ENCODE data around the gene N4BP2L1. TPM values are rescaled to one million over a fixed set of nuclear protein-coding genes. Genes with fewer than 3 reads are reported as not detected.

N4BP2L1 gene
- 43.1 TPM for polyA plus RNA-seq

GRCh38 chr13:32427852-32428580 is at the start of gene N4BP2L1:
TSS of gene N4BP2L1 (minus strand) at chr13:32428130. CDS start at chr13:32428082, 48 bp downstream.
- no peaks in the 10 kb centered on the region for H3K9me3 Mint-ChIP-seq

DNA sequence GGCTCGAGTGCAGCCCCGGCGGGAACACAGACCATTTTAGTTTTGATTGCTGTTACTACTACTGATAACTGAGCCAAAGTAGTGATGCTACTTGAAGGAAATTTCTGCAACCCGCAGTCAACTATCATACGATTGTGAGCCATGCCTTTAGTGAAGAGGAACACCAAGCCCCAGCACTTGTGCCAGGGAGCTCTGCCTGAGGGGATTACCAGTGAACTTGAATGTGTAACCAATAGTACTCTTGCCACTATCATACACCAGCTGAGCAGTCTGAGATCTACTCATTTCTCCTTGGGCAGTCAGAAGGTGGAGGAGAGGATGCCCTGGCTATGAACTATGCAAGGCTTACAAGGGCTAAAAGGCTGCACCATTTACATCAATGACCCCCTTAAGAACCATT is 49.0 kb upstream of the N4BP2L1 start:
- no peaks in the 10 kb centered on the region for H3K27me3 Mint-ChIP-seq
- no peak overlapping the region for H3K4me3 Mint-ChIP-seq
- H3K36me3 Mint-ChIP-seq, result peaks cover 6% of the 10 kb centered on the region
- H3K4me1 Mint-ChIP-seq, result peaks cover 0 to 4% (median 0%) of the 10 kb centered on the region in 3 donors
- no peaks in the 10 kb centered on the region for H3K9me3 Mint-ChIP-seq
- no peak overlapping the region for H3K27ac Mint-ChIP-seq

More at GRCh38 chr13:32427852-32428580, at the start of gene N4BP2L1:
- H3K4me3 Mint-ChIP-seq, result peak within 1 kb of the TSS; percentile 94 to 99 (median 96)
- peak within 1 kb of the TSS; percentile 96 to 100 (median 100) for H3K27ac Mint-ChIP-seq
- no peaks in the 10 kb centered on the region for H3K27me3 Mint-ChIP-seq
- peaks cover 3% of the 10 kb centered on the region for H3K36me3 Mint-ChIP-seq
- peaks cover 24 to 36% (median 26%) of the 10 kb centered on the region in 3 donors for H3K4me1 Mint-ChIP-seq

DNA sequence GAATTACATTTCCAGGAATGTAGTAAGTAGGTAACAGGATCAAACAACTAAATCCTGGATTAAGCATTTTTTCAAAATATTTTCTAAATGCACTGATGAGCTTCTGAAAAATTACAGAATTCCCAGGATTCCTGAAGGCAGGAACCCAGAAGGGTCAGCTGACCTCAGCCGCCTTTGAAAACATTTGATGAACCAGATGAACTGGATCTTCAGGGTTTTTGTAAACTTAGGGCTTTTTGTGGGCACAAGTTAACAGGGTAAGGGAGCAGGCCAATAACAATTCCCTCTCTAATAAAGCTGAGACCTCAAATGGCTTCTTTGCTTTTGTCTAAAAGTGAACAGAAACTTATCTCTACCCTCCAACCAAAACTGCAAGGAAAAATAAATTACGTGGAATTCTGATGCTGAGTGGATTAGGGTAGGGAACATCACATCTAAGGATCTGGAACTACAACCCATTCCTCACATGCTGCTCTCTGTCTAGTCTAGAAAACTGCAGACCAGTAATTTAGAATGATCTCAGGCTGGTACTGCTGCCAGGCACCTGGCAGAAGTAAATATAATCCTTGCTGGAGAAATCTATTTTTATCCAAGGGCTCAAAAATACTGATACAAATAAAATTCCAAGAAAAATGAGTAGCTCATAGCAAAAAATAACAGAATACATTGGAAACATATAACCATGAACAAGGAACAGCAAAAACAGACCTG is 48.2 kb upstream of the N4BP2L1 start:
- Mint-ChIP-seq H3K9me3 (no peaks in the 10 kb centered on the region), H3K27me3 (no peaks in the 10 kb centered on the region), H3K4me3 (no peak overlapping the region)

GRCh38 chr13:32474999-32475792 is 47.3 kb upstream of the N4BP2L1 start:
- H3K9me3 Mint-ChIP-seq, result no peaks in the 10 kb centered on the region
- H3K36me3 Mint-ChIP-seq, result peaks cover 7% of the 10 kb centered on the region
- no peak overlapping the region for H3K4me3 Mint-ChIP-seq
- H3K27me3 Mint-ChIP-seq, result no peaks in the 10 kb centered on the region
- no peak overlapping the region for H3K27ac Mint-ChIP-seq
- peaks cover 0 to 3% (median 0%) of the 10 kb centered on the region in 3 donors for H3K4me1 Mint-ChIP-seq

More for the DNA sequence above, 48.2 kb upstream of the N4BP2L1 start:
- H3K4me1 Mint-ChIP-seq, result peaks cover 0 to 4% (median 0%) of the 10 kb centered on the region in 3 donors
- peaks cover 7% of the 10 kb centered on the region for H3K36me3 Mint-ChIP-seq
- H3K27ac Mint-ChIP-seq, result no peak overlapping the region

GRCh38 chr13:32473650-32474049 is 45.7 kb upstream of the N4BP2L1 start:
- Mint-ChIP-seq H3K4me3 (no peak overlapping the region), H3K27me3 (no peaks in the 10 kb centered on the region), H3K9me3 (no peaks in the 10 kb centered on the region), H3K27ac (no peak overlapping the region), H3K36me3 (peaks cover 2% of the 10 kb centered on the region), H3K4me1 (peaks cover 0 to 3% (median 0%) of the 10 kb centered on the region in 3 donors)

- H3K27me3 Mint-ChIP-seq, result no peaks in the 10 kb centered on the region
- H3K36me3 Mint-ChIP-seq, result peaks cover 2% of the 10 kb centered on the region
- no peak overlapping the region for H3K27ac Mint-ChIP-seq
- H3K4me1 Mint-ChIP-seq, result peaks cover 0 to 3% (median 0%) of the 10 kb centered on the region in 3 donors
- no peak overlapping the region for H3K4me3 Mint-ChIP-seq
- H3K9me3 Mint-ChIP-seq, result no peaks in the 10 kb centered on the region
Measured at GRCh38 chr13:32472194-32472621, 44.3 kb upstream of the N4BP2L1 start.

DNA sequence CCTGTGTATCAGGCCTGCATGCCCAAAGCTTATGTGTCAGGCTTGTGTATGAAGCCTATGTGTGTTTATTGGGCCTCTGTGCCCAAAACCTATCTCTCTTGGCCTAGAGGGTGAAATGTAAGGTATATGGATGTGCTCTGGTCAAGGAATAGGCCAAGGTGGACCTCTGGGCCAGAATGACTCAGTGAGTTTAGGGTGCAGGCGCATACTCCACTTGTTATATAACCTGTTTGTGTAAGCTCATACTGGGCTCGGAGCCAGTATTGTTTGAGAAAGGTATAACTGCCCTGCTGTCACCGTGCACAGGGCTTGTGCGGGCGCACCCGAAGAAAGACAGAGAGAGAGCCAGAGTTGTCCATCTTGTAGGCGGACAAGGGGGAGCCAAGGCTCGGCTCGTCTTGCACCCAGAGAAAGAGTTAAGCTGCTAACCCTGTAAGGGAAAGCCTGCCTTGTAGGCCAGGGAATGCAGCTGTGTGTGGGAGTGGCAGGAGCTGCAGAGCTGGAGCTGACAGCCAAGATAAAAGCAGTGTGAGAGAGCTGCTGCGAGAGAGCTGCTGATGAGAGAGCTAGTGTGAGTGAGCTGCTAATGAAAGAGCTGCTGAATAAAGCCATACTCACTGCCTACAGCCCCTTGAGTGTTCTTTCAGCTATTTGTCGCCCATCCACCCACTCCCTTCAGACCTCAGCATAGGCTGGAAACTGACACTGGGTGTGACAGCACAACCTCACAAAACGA is 43.4 kb upstream of the N4BP2L1 start:
- H3K27me3 Mint-ChIP-seq, result no peaks in the 10 kb centered on the region
- H3K4me3 Mint-ChIP-seq, result no peak overlapping the region
- peaks cover 0 to 3% (median 0%) of the 10 kb centered on the region in 3 donors for H3K4me1 Mint-ChIP-seq
- H3K36me3 Mint-ChIP-seq, result peaks cover 2% of the 10 kb centered on the region
- H3K27ac Mint-ChIP-seq, result no peak overlapping the region
- H3K9me3 Mint-ChIP-seq, result no peaks in the 10 kb centered on the region

GRCh38 chr13:32468502-32469142 is 40.7 kb upstream of the N4BP2L1 start:
- Mint-ChIP-seq H3K36me3 (peaks cover 7% of the 10 kb centered on the region), H3K27ac (no peak overlapping the region), H3K9me3 (no peaks in the 10 kb centered on the region), H3K4me1 (peaks cover 0 to 3% (median 0%) of the 10 kb centered on the region in 3 donors), H3K4me3 (no peak overlapping the region), H3K27me3 (no peaks in the 10 kb centered on the region)

- no peak overlapping the region for H3K27ac Mint-ChIP-seq
- no peaks in the 10 kb centered on the region for H3K27me3 Mint-ChIP-seq
- peaks cover 29% of the 10 kb centered on the region for H3K36me3 Mint-ChIP-seq
- no peak overlapping the region for H3K4me3 Mint-ChIP-seq
- H3K9me3 Mint-ChIP-seq, result peaks cover 7 to 20% (median 19%) of the 10 kb centered on the region in 3 donors
- H3K4me1 Mint-ChIP-seq, result peaks cover 0 to 3% (median 0%) of the 10 kb centered on the region in 3 donors
Measured at GRCh38 chr13:32456591-32456990, 28.7 kb upstream of the N4BP2L1 start.

- Mint-ChIP-seq H3K4me3 (no peak overlapping the region), H3K9me3 (peaks cover 7 to 21% (median 20%) of the 10 kb centered on the region in 3 donors), H3K36me3 (peaks cover 22% of the 10 kb centered on the region), H3K4me1 (peaks cover 0 to 3% (median 0%) of the 10 kb centered on the region in 3 donors), H3K27ac (peak overlapping the region in 1 of 3 donors; percentile 67), H3K27me3 (no peaks in the 10 kb centered on the region)
Measured at GRCh38 chr13:32455594-32455903, 27.6 kb upstream of the N4BP2L1 start.

- H3K4me1 Mint-ChIP-seq, result peaks cover 0 to 3% (median 0%) of the 10 kb centered on the region in 3 donors
- peaks cover 7 to 21% (median 20%) of the 10 kb centered on the region in 3 donors for H3K9me3 Mint-ChIP-seq
- peaks cover 21% of the 10 kb centered on the region for H3K36me3 Mint-ChIP-seq
- H3K4me3 Mint-ChIP-seq, result no peak overlapping the region
- no peaks in the 10 kb centered on the region for H3K27me3 Mint-ChIP-seq
- H3K27ac Mint-ChIP-seq, result peak overlapping the region in 1 of 3 donors; percentile 67
Measured at GRCh38 chr13:32454886-32455593, 27.1 kb upstream of the N4BP2L1 start.

DNA sequence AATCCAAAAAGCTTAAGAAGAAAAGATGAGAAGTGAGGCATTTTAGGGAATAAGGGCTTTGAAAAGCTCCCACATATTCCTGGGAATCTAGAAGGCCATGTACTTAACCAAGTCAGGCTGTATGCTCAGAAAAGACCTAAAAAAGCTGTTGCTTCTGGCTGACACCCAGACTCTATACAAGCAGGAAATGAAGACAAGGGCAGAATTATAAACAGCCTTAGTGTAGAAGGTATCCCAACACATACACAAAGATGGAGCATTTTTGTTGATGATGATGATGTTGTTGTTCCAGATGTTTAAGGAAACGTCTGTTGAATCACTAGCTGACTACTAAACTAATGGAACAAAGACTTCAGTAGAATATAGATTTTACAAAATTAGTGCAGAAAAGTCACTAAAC is 26.1 kb upstream of the N4BP2L1 start:
- peaks cover 0 to 3% (median 0%) of the 10 kb centered on the region in 3 donors for H3K4me1 Mint-ChIP-seq
- H3K27ac Mint-ChIP-seq, result no peak overlapping the region
- H3K4me3 Mint-ChIP-seq, result no peak overlapping the region
- peaks cover 5 to 19% (median 17%) of the 10 kb centered on the region in 3 donors for H3K9me3 Mint-ChIP-seq
- H3K27me3 Mint-ChIP-seq, result no peaks in the 10 kb centered on the region
- H3K36me3 Mint-ChIP-seq, result peaks cover 11% of the 10 kb centered on the region

GRCh38 chr13:32448972-32449371 is 21.0 kb upstream of the N4BP2L1 start:
- H3K27me3 Mint-ChIP-seq, result no peaks in the 10 kb centered on the region
- H3K36me3 Mint-ChIP-seq, result peaks cover 4% of the 10 kb centered on the region
- H3K9me3 Mint-ChIP-seq, result peaks cover 0 to 2% (median 0%) of the 10 kb centered on the region in 3 donors
- H3K4me1 Mint-ChIP-seq, result peaks cover 4 to 6% (median 5%) of the 10 kb centered on the region in 3 donors
- H3K4me3 Mint-ChIP-seq, result no peak overlapping the region
- H3K27ac Mint-ChIP-seq, result no peak overlapping the region
